ENCODE measurements around the gene SOX18.

SOX18 gene

GRCh38 chr20:64067733-64068307 is 18.4 kb upstream of the SOX18 start:
- no peak for DNase-seq

- no peak for DNase-seq
These were observed 17.7 kb upstream of the SOX18 start for GRCh38 chr20:64067005-64067632.

GRCh38 chr20:64065974-64066343 is 16.5 kb upstream of the SOX18 start:
- DNase-seq: peak; percentile 71

- DNase-seq: no peak
These were observed 15.9 kb upstream of the SOX18 start for GRCh38 chr20:64065062-64065973.

- no peak for DNase-seq
These were observed 14.8 kb upstream of the SOX18 start for GRCh38 chr20:64064145-64064698.

- DNase-seq: no peak
These were observed 14.1 kb upstream of the SOX18 start for GRCh38 chr20:64063389-64064144.

- peak; percentile 91 for DNase-seq
These were observed 13.4 kb upstream of the SOX18 start, which contains the start of gene TCEA2 for GRCh38 chr20:64062596-64063388. Gene TCEA2 (plus strand): TSS chr20:64063198. CDS start chr20:64063313, 115 bp downstream.

- DNase-seq: no peak
These were observed 12.8 kb upstream of the SOX18 start for GRCh38 chr20:64062276-64062595.

GRCh38 chr20:64058536-64058935 is 9.1 kb upstream of the SOX18 start:
- no peak for DNase-seq

- peak; percentile 71 for DNase-seq
These were observed 8.4 kb upstream of the SOX18 start for GRCh38 chr20:64057628-64058498.

- no peak for DNase-seq
These were observed 7.6 kb upstream of the SOX18 start for GRCh38 chr20:64056889-64057627.

- DNase-seq: no peak
These were observed 7.1 kb upstream of the SOX18 start for GRCh38 chr20:64056639-64056888.

GRCh38 chr20:64055893-64056638 is 6.6 kb upstream of the SOX18 start:
- no peak for DNase-seq

GRCh38 chr20:64055396-64055892 is 6.0 kb upstream of the SOX18 start:
- DNase-seq: no peak

- no peak for DNase-seq
These were observed 4.6 kb upstream of the SOX18 start for GRCh38 chr20:64053841-64054661.

- no peak for DNase-seq
These were observed 3.8 kb upstream of the SOX18 start for GRCh38 chr20:64052987-64053840.

GRCh38 chr20:64052326-64052722 is 2.9 kb upstream of the SOX18 start:
- DNase-seq: no peak
